ENCODE data around the gene KRT85. TPM values are rescaled to one million over a fixed set of nuclear protein-coding genes. Genes with fewer than 3 reads are reported as not detected.

KRT85 gene
- total RNA-seq, 1 donor from 2014 or later = not detected

DNA sequence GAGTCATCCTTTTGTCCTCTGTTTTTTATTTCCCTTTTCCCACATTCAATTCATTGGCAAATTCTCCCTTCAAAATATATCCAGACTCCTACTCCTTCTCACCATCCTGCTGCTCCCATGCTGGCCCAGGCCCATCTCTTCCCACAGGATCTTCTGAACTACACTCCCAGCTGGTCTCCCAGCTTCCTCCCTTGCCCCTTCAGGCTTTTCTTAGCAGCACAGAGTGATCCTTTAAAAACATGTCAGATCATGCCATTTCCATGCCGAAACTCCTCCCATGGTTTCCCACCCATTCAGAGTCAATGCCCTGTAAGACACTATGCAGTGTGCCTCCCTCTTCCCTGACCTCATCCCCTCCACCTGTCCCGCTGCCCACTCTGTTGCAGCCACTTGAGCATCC is 20.6 kb upstream of the KRT85 start:
- H3K27ac ChIP-seq = no peak overlapping the region
- TF ChIP-seq, protein P1, sequence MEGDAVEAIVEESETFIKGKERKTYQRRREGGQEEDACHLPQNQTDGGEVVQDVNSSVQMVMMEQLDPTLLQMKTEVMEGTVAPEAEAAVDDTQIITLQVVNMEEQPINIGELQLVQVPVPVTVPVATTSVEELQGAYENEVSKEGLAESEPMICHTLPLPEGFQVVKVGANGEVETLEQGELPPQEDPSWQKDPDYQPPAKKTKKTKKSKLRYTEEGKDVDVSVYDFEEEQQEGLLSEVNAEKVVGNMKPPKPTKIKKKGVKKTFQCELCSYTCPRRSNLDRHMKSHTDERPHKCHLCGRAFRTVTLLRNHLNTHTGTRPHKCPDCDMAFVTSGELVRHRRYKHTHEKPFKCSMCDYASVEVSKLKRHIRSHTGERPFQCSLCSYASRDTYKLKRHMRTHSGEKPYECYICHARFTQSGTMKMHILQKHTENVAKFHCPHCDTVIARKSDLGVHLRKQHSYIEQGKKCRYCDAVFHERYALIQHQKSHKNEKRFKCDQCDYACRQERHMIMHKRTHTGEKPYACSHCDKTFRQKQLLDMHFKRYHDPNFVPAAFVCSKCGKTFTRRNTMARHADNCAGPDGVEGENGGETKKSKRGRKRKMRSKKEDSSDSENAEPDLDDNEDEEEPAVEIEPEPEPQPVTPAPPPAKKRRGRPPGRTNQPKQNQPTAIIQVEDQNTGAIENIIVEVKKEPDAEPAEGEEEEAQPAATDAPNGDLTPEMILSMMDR (IDR thresholded peaks at IDR 0.05) = no peak
- H3K4me3 ChIP-seq = no peak overlapping the region
- H3K36me3 ChIP-seq = no peaks in the 10 kb centered on the region
- H3K27me3 ChIP-seq (ENCODE audit: low read depth) = peaks cover 13% of the 10 kb centered on the region
- H3K4me1 ChIP-seq = no peaks in the 10 kb centered on the region
- DNase-seq (no peak), ATAC-seq (no peak)
- H3K9me3 ChIP-seq = no peaks in the 10 kb centered on the region
- intact Hi-C loops (cut with DNase I) = no loop called here

DNA sequence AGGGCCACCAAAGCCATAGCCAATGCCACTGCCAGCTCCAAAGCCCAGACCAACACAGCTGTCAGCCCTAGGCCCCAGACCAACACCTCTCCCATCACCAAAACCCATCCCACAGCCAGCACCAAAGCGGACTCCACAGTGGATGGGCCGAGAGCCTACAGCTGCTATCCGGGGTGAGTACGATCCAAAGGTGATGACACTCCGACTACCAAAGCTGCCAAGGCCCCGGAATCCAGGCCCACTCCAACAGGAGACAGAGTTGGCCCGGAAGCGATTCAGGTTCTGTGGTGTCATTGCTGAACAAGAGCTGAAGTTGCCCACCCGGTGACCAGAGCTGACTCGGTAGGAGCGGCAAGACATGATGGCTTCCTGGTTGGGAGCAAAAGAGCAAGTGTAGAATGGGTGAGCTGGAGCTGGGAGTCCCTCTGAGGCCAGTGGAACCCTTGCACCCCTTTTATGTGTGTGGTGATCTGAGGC is 18.0 kb upstream of the KRT85 start, which contains the start of gene KRT84:
Gene KRT84, minus strand, starts transcription at position 427 of the 477 bp plus-strand sequence. Its CDS starts 67 bp downstream, at position 360.
- Histone ChIP-seq H3K9me3 (no peaks in the 10 kb centered on the region), H3K27ac (no peak within 1 kb of the TSS), H3K4me3 (no peak within 1 kb of the TSS), H3K27me3 (ENCODE audit: low read depth) (peaks cover 4% of the 10 kb centered on the region), H3K4me1 (no peaks in the 10 kb centered on the region), H3K36me3 (no peaks in the 10 kb centered on the region)
- TF ChIP-seq, protein P1 (IDR thresholded peaks at IDR 0.05) = no peak
- DNase-seq (no peak), ATAC-seq (no peak)
- intact Hi-C loops (cut with DNase I) = no loop called here

DNA sequence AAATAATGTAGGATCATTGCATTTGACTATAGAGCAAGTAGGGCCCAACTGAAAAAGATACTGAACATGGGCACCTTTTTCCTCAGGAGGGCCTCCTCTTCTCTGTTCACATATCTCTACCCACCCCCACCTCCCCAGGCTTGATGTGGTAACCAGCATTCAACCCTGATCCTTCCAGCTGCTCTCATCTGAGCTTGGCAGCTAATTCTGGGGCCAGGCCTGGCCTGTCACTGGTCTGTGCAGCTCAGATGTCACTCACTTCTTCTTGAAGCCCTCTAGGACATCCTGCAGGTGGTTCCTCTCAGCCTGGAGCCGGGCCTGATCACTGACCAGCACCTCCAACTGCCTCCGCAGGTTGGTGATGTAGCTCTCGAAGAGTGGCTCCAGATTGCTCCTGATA is 16.1 kb upstream of the KRT85 start:
- DNase-seq = no peak
- Histone ChIP-seq H3K9me3 (no peaks in the 10 kb centered on the region), H3K4me3 (no peak overlapping the region), H3K27ac (no peak overlapping the region), H3K27me3 (ENCODE audit: low read depth) (no peaks in the 10 kb centered on the region), H3K4me1 (no peaks in the 10 kb centered on the region), H3K36me3 (no peaks in the 10 kb centered on the region)
- TF ChIP-seq, protein P1 (IDR thresholded peaks at IDR 0.05) = no peak
- intact Hi-C loops (cut with DNase I) = no loop called here
- ATAC-seq = no peak

DNA sequence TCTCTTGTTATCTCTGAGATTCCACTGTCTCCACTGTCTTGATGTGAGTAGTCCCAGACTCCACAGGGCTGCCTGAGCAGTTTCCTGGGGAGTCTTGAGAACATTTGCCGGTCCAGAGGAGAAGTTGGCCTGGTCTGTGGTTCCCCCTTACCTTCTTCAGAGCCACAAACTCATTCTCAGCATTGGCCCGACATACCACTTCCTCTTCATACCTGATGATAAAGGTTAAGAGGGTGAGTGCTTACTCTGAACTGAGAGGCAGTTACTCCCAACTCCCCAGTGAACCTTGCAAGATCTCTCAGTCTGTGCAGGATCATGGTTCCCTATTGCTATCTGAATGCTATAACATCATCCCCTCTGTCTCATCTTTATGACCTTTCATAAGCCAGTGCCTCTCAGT is 15.6 kb upstream of the KRT85 start:
- DNase-seq = no peak
- ATAC-seq = no peak

DNA sequence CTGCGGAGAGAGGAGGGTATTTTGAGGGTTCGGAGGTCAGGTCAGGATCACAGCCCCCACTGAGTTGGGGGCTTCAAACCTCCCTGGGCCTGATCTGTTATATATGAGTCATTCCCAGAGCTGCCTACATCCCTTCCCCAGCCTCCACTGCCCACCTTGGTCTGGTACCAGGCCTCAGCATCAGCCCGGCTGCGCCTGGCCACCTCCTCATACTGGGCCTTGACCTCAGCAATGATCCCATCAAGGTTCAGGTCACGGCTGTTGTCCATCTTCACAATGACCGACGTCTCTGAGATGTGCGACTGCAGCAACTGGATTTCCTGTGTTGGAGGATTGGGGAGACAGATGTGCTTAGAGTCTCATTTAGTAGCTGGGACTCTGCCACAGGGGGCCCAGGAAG is 13.9 kb upstream of the KRT85 start:
- TF ChIP-seq, protein P1 (IDR thresholded peaks at IDR 0.05) = no peak
- DNase-seq (no peak), ATAC-seq (no peak)
- Histone ChIP-seq H3K27me3 (ENCODE audit: low read depth) (peaks cover 8% of the 10 kb centered on the region), H3K36me3 (no peaks in the 10 kb centered on the region), H3K9me3 (no peaks in the 10 kb centered on the region), H3K27ac (no peak overlapping the region), H3K4me3 (no peak overlapping the region), H3K4me1 (no peaks in the 10 kb centered on the region)
- intact Hi-C loops (cut with DNase I) = no loop called here

More for the DNA sequence above, 15.6 kb upstream of the KRT85 start:
- Histone ChIP-seq H3K4me1 (no peaks in the 10 kb centered on the region), H3K9me3 (no peaks in the 10 kb centered on the region), H3K27ac (no peak overlapping the region), H3K4me3 (no peak overlapping the region), H3K27me3 (ENCODE audit: low read depth) (peaks cover 2% of the 10 kb centered on the region), H3K36me3 (no peaks in the 10 kb centered on the region)
- TF ChIP-seq, protein P1 (IDR thresholded peaks at IDR 0.05) = no peak
- intact Hi-C loops (cut with DNase I) = no loop called here

Measured in lower lobe of right lung (tissue), 2 donors.